GM19240 (cell line): Measurements from ENCODE around the gene MARCHF2.
A peak's percentile ranks its signal among the peaks of the same experiment; 100 is the strongest.
"Not testable (repeated sequence)": the region's sequence is repeated elsewhere in the genome, so short reads cannot be mapped to it uniquely, and the experiment has no call there.

Experiments used
- DNase-seq: peaks from one replicate; pipeline ENCODE4 v3.0.0; 2011; ENCODE audit warnings: low spot score; ENCODE audit not compliant: insufficient read length

Gene MARCHF2

GRCh38 chr19:8404391-8405151 lies 8.5 kb upstream of the MARCHF2 start:
- no peak for DNase-seq

- DNase-seq: not testable (repeated sequence)
These were observed 2.4 kb upstream of the MARCHF2 start for GRCh38 chr19:8410718-8411117.

GRCh38 chr19:8413629-8413995 lies 507 bp downstream of the MARCHF2 start:
- DNase-seq: no peak

GRCh38 chr19:8416796-8417195 lies 3.7 kb downstream of the MARCHF2 start:
- no peak for DNase-seq

GRCh38 chr19:8421484-8422461 lies 8.7 kb downstream of the MARCHF2 start:
- no peak for DNase-seq

GRCh38 chr19:8423817-8424223 lies 10.7 kb downstream of the MARCHF2 start:
- no peak for DNase-seq

GRCh38 chr19:8425331-8425730 lies 12.2 kb downstream of the MARCHF2 start:
- DNase-seq: not testable (repeated sequence)

- DNase-seq: no peak
These were observed 13.2 kb downstream of the MARCHF2 start for GRCh38 chr19:8426283-8426682.

- no peak for DNase-seq
These were observed 15.9 kb downstream of the MARCHF2 start for GRCh38 chr19:8429044-8429443.

GRCh38 chr19:8429826-8430225 lies 16.7 kb downstream of the MARCHF2 start:
- no peak for DNase-seq

GRCh38 chr19:8430650-8431049 lies 17.5 kb downstream of the MARCHF2 start:
- no peak for DNase-seq

GRCh38 chr19:8438236-8438635 lies 25.1 kb downstream of the MARCHF2 start:
- no peak for DNase-seq

GRCh38 chr19:8441725-8442544 lies 28.8 kb downstream of the MARCHF2 start:
- no peak for DNase-seq

GRCh38 chr19:8444140-8444676 lies 31.1 kb downstream of the MARCHF2 start:
- DNase-seq: not testable (repeated sequence)

- DNase-seq: peak; percentile 94
These were observed 31.8 kb downstream of the MARCHF2 start, which contains the start of gene HNRNPM for GRCh38 chr19:8444677-8445487. Gene HNRNPM (plus strand): TSS chr19:8444975. CDS start chr19:8444999, 24 bp downstream.

GRCh38 chr19:8445488-8446001 lies 32.4 kb downstream of the MARCHF2 start:
- no peak for DNase-seq

- no peak for DNase-seq
These were observed 33.1 kb downstream of the MARCHF2 start for GRCh38 chr19:8446061-8446709.

- DNase-seq: no peak
These were observed 36.7 kb downstream of the MARCHF2 start for GRCh38 chr19:8449830-8450229.

GRCh38 chr19:8451377-8451776 lies 38.3 kb downstream of the MARCHF2 start:
- no peak for DNase-seq
